ENCODE measurements around the gene SSBP3. TPM values are rescaled to one million over a fixed set of nuclear protein-coding genes. Genes with fewer than 3 reads are reported as not detected.

SSBP3 gene
- total and polyA plus RNA-seq, 2 experiments from 2014 or later, result 47.4 to 68.6 TPM

DNA sequence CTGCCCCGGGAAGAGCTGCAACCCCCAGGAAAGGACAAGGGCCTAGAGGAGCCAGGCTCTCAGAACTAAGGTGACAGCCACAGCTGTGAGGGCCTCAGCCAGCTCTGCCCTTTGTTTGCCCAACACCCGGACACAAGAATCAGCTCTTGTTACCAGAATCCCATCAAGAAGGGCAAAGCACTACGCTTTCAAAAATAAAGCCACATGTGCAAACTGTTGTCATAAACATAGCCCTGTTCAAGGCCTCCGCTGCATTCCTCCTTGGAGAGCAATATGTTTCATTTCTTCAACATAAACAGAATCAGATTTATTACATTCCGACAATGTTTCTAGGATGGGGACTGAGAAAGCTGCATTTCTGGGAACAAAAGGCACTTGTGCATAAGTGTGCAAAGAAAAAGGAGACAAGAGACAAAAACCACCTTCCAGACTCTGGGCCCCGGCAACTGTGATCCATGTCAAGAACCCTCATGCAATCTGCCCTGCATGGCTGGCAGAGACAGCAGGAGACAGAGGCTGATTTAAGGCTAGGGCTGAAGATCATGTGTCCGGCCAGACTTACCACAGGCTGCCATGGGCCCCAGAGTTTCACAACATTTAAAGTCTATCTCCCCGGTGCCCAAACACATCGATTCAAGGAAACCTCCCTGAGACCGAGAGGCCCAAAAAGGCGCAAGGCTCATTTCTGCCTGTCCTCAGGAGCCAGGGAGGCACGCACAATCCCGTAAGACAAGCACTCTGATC, 71.0 kb downstream of the SSBP3 start:
- H4K20me1 ChIP-seq (replicated peaks; ENCODE audit: insufficient read depth), result peaks cover 23% of the 10 kb centered on the region; the same call in 1 of the 2 replicates
- H3K4me3 ChIP-seq, result no peak overlapping the region
- Mint-ChIP-seq H3K9me3 (no peaks in the 10 kb centered on the region), H3K27me3 (ENCODE audit: insufficient read depth, low read depth, poor library complexity) (peaks cover 17% of the 10 kb centered on the region), H3K4me3 (no peak overlapping the region; the same call in 2 of the 3 replicates), H3K27ac (peak overlapping the region; percentile 45; the same call in 1 of the 2 replicates), H3K36me3 (ENCODE audit: low read depth) (0 out of 3 replicates have a peak, but pooled peaks cover 3% of the 10 kb centered on the region), H3K4me1 (peaks cover 86% of the 10 kb centered on the region)
- no peaks in the 10 kb centered on the region for H3K9me2 ChIP-seq (ENCODE audit: insufficient read depth)
- H3K27me3 ChIP-seq (ENCODE audit: insufficient read depth), result no peaks in the 10 kb centered on the region
- peak overlapping the region; percentile 74 for H3K27ac ChIP-seq (ENCODE audit: low read depth)
- H3K79me2 ChIP-seq (replicated peaks; ENCODE audit: insufficient read depth), result peaks cover 99% of the 10 kb centered on the region
- H3F3A ChIP-seq (replicated peaks; ENCODE audit: low read depth), result peaks cover 10% of the 10 kb centered on the region; the same call in 1 of the 2 replicates
- no peak overlapping the region for H2AFZ ChIP-seq
- ATAC-seq (no peak), DNase-seq (ENCODE audit: low spot score) (no peak)
- peaks cover 84% of the 10 kb centered on the region for H3K4me1 ChIP-seq (ENCODE audit: insufficient read depth)
- H3K4me2 ChIP-seq, result peak overlapping the region; percentile 62; the same call in 1 of the 2 replicates
- TF ChIP-seq EZH2 (IDR thresholded peaks at IDR 0.05; ENCODE audit: low read depth, unreplicated experiment), result no peak
- TF ChIP-seq CREB1 (CRISPR knock-in tag; IDR thresholded peaks at IDR 0.05; ENCODE audit: low read depth), result no peak
- no peak for TF ChIP-seq NANOG (IDR thresholded peaks at IDR 0.05; ENCODE audit: borderline replicate concordance)
- TF ChIP-seq POLR2AphosphoS5 (IDR thresholded peaks at IDR 0.05; ENCODE audit: low read depth), result no peak
- no peaks in the 10 kb centered on the region for H3K36me3 ChIP-seq (ENCODE audit: insufficient read depth)

DNA sequence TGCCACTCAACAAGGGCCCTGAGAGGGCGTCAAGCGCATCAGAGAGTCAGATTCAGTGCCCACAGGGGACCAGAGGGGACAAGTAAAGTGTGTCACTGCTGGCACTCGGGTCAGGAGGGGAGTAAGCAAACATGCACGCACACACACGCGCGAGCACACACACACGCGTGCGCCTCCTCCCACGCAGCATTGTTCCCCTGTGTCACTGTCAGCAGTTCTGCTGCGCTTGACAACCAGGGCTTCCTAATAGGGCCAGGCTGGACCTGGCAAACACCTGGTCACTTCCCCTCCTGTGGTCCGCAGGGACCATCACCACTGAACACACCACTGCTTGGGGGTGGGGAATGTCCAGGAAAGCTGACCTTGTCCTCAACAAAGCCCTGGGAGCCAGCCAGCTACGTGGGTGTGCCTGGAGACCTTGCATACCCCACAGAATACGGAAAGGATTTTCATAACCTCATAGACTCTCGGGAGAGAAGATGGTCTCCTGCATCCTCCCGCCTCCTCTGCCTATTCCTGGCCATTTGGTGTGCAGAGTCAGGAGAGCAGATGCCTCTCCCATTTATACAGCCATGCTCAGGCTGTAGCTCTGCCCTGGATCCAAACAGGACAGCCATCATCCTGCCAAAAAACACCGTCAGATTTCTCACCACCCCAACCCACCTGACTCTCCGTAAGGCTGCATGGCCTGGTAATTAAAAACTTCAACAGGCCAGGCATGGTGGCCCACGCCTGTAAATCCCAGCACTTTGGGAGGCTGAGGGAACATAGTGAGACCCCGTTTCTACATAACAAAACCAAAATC, 73.2 kb downstream of the SSBP3 start:
- peaks cover 12% of the 10 kb centered on the region for H3K27me3 Mint-ChIP-seq (ENCODE audit: insufficient read depth, low read depth, poor library complexity)
- peaks cover 91% of the 10 kb centered on the region for H3K4me1 ChIP-seq (ENCODE audit: insufficient read depth)
- DNase-seq (ENCODE audit: low spot score), result no peak
- no peak overlapping the region for H3K4me3 ChIP-seq
- H3K4me1 Mint-ChIP-seq, result peaks cover 89% of the 10 kb centered on the region
- H3K27ac ChIP-seq (ENCODE audit: low read depth), result peak overlapping the region; percentile 90
- peaks cover 29% of the 10 kb centered on the region; the same call in 1 of the 2 replicates for H4K20me1 ChIP-seq (replicated peaks; ENCODE audit: insufficient read depth)
- H3K27me3 ChIP-seq (ENCODE audit: insufficient read depth), result no peaks in the 10 kb centered on the region
- peak overlapping the region; percentile 8; the same call in 1 of the 2 replicates for H3K27ac Mint-ChIP-seq
- peaks cover 13% of the 10 kb centered on the region; the same call in 1 of the 2 replicates for H3F3A ChIP-seq (replicated peaks; ENCODE audit: low read depth)
- peaks cover 99% of the 10 kb centered on the region for H3K79me2 ChIP-seq (replicated peaks; ENCODE audit: insufficient read depth)
- H3K9me2 ChIP-seq (ENCODE audit: insufficient read depth), result no peaks in the 10 kb centered on the region
- H3K36me3 ChIP-seq (ENCODE audit: insufficient read depth), result no peaks in the 10 kb centered on the region
- ATAC-seq, result no peak
- 0 out of 3 replicates have a peak, but pooled peaks cover 1% of the 10 kb centered on the region for H3K36me3 Mint-ChIP-seq (ENCODE audit: low read depth)
- H2AFZ ChIP-seq, result no peak overlapping the region
- no peak overlapping the region; the same call in 2 of the 3 replicates for H3K4me3 Mint-ChIP-seq
- H3K4me2 ChIP-seq, result peak overlapping the region; percentile 68
- no peaks in the 10 kb centered on the region for H3K9me3 Mint-ChIP-seq
- TF ChIP-seq ZNF331 (CRISPR knock-in tag; IDR thresholded peaks at IDR 0.05; ENCODE audit: low read depth), result no peak
- TF ChIP-seq, protein P1, sequence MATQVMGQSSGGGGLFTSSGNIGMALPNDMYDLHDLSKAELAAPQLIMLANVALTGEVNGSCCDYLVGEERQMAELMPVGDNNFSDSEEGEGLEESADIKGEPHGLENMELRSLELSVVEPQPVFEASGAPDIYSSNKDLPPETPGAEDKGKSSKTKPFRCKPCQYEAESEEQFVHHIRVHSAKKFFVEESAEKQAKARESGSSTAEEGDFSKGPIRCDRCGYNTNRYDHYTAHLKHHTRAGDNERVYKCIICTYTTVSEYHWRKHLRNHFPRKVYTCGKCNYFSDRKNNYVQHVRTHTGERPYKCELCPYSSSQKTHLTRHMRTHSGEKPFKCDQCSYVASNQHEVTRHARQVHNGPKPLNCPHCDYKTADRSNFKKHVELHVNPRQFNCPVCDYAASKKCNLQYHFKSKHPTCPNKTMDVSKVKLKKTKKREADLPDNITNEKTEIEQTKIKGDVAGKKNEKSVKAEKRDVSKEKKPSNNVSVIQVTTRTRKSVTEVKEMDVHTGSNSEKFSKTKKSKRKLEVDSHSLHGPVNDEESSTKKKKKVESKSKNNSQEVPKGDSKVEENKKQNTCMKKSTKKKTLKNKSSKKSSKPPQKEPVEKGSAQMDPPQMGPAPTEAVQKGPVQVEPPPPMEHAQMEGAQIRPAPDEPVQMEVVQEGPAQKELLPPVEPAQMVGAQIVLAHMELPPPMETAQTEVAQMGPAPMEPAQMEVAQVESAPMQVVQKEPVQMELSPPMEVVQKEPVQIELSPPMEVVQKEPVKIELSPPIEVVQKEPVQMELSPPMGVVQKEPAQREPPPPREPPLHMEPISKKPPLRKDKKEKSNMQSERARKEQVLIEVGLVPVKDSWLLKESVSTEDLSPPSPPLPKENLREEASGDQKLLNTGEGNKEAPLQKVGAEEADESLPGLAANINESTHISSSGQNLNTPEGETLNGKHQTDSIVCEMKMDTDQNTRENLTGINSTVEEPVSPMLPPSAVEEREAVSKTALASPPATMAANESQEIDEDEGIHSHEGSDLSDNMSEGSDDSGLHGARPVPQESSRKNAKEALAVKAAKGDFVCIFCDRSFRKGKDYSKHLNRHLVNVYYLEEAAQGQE (IDR thresholded peaks at IDR 0.05; ENCODE audit: unreplicated experiment), result no peak
- TF ChIP-seq, protein P2, sequence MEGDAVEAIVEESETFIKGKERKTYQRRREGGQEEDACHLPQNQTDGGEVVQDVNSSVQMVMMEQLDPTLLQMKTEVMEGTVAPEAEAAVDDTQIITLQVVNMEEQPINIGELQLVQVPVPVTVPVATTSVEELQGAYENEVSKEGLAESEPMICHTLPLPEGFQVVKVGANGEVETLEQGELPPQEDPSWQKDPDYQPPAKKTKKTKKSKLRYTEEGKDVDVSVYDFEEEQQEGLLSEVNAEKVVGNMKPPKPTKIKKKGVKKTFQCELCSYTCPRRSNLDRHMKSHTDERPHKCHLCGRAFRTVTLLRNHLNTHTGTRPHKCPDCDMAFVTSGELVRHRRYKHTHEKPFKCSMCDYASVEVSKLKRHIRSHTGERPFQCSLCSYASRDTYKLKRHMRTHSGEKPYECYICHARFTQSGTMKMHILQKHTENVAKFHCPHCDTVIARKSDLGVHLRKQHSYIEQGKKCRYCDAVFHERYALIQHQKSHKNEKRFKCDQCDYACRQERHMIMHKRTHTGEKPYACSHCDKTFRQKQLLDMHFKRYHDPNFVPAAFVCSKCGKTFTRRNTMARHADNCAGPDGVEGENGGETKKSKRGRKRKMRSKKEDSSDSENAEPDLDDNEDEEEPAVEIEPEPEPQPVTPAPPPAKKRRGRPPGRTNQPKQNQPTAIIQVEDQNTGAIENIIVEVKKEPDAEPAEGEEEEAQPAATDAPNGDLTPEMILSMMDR (conservative IDR thresholded peaks at IDR 0.05; ENCODE audit: low read depth in 2 of 2), result no peak
- TF ChIP-seq NANOG (IDR thresholded peaks at IDR 0.05; ENCODE audit: borderline replicate concordance), result no peak
- TF ChIP-seq EZH2 (IDR thresholded peaks at IDR 0.05; ENCODE audit: low read depth, unreplicated experiment), result no peak
- no peak for TF ChIP-seq JUNB (IDR thresholded peaks at IDR 0.05; ENCODE audit: unreplicated experiment)
- TF ChIP-seq, protein P3, sequence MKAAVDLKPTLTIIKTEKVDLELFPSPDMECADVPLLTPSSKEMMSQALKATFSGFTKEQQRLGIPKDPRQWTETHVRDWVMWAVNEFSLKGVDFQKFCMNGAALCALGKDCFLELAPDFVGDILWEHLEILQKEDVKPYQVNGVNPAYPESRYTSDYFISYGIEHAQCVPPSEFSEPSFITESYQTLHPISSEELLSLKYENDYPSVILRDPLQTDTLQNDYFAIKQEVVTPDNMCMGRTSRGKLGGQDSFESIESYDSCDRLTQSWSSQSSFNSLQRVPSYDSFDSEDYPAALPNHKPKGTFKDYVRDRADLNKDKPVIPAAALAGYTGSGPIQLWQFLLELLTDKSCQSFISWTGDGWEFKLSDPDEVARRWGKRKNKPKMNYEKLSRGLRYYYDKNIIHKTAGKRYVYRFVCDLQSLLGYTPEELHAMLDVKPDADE (IDR thresholded peaks at IDR 0.05), result no peak
- no peak for TF ChIP-seq STAT1 (IDR thresholded peaks at IDR 0.05; ENCODE audit: unreplicated experiment)
